Measurements from ENCODE around the gene WDFY3. TPM values are rescaled to one million over a fixed set of nuclear protein-coding genes. Genes with fewer than 3 reads are reported as not detected.

The WDFY3 gene
- total and polyA plus RNA-seq, 2 of the 4 experiments (the other 2 are of a cell fraction): 12.5 to 58.1 TPM

GRCh38 chr4:84924434-84924833, 42.1 kb downstream of the WDFY3 start:
- no peak overlapping the region for H2BK20ac ChIP-seq (ENCODE audit: low read depth, low read length)
- H3K36me3 ChIP-seq (ENCODE audit: control insufficient read depth, insufficient read depth, low read length): peaks cover 5% of the 10 kb centered on the region
- no peak overlapping the region for H3K9ac ChIP-seq (ENCODE audit: low read depth, low read length)
- H2AFZ ChIP-seq (replicated peaks; ENCODE audit: low read length, poor library complexity): no peak overlapping the region
- no peak overlapping the region for H3K56ac ChIP-seq (ENCODE audit: extremely low read depth, insufficient read depth, low read length)
- intact Hi-C loops (cut with micrococcal nuclease) (no loop called here), dilution Hi-C loops (cut with HindIII; ENCODE audit: low sequenced_read_pairs, unreplicated experiment) (no loop called here), in situ Hi-C loops (cut with MboI; ENCODE audit: low sequenced_read_pairs) (no loop called here)
- WGBS, 2 experiments (ENCODE audit: extremely low coverage in 2 of 2, insufficient read length in 1 of 2): no CpG with 5 or more reads among the region's 1 CpG
- ChIA-PET CTCF (no interaction called here), POLR2A (ENCODE audit: unreplicated experiment) (no interaction called here)
- H4K91ac ChIP-seq (ENCODE audit: insufficient read depth, low read depth, low read length): no peak overlapping the region
- H3K9me1 ChIP-seq (ENCODE audit: insufficient read depth, low read length): no peaks in the 10 kb centered on the region; the same call in 1 of the 2 replicates
- H4K5ac ChIP-seq (ENCODE audit: low read depth, low read length): no peak overlapping the region
- H4K20me1 ChIP-seq (ENCODE audit: insufficient read depth, low read length): no peaks in the 10 kb centered on the region; the same call in 1 of the 2 replicates
- no peak for DNase-seq
- H2BK120ac ChIP-seq (ENCODE audit: low read depth, low read length): no peak overlapping the region
- H3K27ac ChIP-seq (ENCODE audit: insufficient read depth, low read length): no peak overlapping the region
- no peak overlapping the region for H3K4me2 ChIP-seq (ENCODE audit: low read depth, low read length)
- no peaks in the 10 kb centered on the region for H3K9me3 ChIP-seq (ENCODE audit: control insufficient read depth, insufficient read depth, low read length)
- no peak overlapping the region for H2AK5ac ChIP-seq (ENCODE audit: low read depth, low read length)
- H3K23ac ChIP-seq (ENCODE audit: low read depth, low read length): no peak overlapping the region
- H3K4me1 ChIP-seq (ENCODE audit: control insufficient read depth, insufficient read depth, low read length): peaks cover 4% of the 10 kb centered on the region; the same call in 1 of the 2 replicates
- no TSS peak for BruUV-seq (replicated peaks)
- no peak overlapping the region for H2BK5ac ChIP-seq (ENCODE audit: low read depth, low read length, poor library complexity, severe bottlenecking)
- TF ChIP-seq MXI1 (IDR thresholded peaks at IDR 0.05; ENCODE audit: borderline replicate concordance, low read depth, low read length) (no peak), RCOR1 (IDR thresholded peaks at IDR 0.05; ENCODE audit: insufficient replicate concordance, low read length) (no peak), MAZ (IDR thresholded peaks at IDR 0.05; ENCODE audit: borderline replicate concordance, low read depth, low read length) (no peak)
- TF ChIP-seq, protein P1, sequence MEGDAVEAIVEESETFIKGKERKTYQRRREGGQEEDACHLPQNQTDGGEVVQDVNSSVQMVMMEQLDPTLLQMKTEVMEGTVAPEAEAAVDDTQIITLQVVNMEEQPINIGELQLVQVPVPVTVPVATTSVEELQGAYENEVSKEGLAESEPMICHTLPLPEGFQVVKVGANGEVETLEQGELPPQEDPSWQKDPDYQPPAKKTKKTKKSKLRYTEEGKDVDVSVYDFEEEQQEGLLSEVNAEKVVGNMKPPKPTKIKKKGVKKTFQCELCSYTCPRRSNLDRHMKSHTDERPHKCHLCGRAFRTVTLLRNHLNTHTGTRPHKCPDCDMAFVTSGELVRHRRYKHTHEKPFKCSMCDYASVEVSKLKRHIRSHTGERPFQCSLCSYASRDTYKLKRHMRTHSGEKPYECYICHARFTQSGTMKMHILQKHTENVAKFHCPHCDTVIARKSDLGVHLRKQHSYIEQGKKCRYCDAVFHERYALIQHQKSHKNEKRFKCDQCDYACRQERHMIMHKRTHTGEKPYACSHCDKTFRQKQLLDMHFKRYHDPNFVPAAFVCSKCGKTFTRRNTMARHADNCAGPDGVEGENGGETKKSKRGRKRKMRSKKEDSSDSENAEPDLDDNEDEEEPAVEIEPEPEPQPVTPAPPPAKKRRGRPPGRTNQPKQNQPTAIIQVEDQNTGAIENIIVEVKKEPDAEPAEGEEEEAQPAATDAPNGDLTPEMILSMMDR (conservative IDR thresholded peaks at IDR 0.05; ENCODE audit: low read depth, low read length): no peak
- TF ChIP-seq, protein P2, sequence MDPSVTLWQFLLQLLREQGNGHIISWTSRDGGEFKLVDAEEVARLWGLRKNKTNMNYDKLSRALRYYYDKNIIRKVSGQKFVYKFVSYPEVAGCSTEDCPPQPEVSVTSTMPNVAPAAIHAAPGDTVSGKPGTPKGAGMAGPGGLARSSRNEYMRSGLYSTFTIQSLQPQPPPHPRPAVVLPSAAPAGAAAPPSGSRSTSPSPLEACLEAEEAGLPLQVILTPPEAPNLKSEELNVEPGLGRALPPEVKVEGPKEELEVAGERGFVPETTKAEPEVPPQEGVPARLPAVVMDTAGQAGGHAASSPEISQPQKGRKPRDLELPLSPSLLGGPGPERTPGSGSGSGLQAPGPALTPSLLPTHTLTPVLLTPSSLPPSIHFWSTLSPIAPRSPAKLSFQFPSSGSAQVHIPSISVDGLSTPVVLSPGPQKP (IDR thresholded peaks at IDR 0.05; ENCODE audit: borderline replicate concordance, low read depth, low read length): no peak
- H2AK9ac ChIP-seq (replicated peaks; ENCODE audit: low read depth, low read length, poor library complexity): no peak overlapping the region
- no peak overlapping the region for H3K18ac ChIP-seq (ENCODE audit: low read depth, low read length)
- H3K79me1 ChIP-seq (ENCODE audit: low read depth in 1 of 2, low read length in 2 of 2): peaks cover 16 to 34% of the 10 kb centered on the region in 2 experiments
- H3K14ac ChIP-seq (replicated peaks; ENCODE audit: low read depth, low read length): no peak overlapping the region
- no peak overlapping the region for H2BK15ac ChIP-seq (ENCODE audit: low read depth, low read length)
- H3K27me3 ChIP-seq (ENCODE audit: control insufficient read depth, insufficient read depth, low read length): no peaks in the 10 kb centered on the region
- no peak overlapping the region for H4K8ac ChIP-seq (ENCODE audit: low read depth in 2 of 2, low read length in 2 of 2)
- no peak overlapping the region for H3K4ac ChIP-seq (ENCODE audit: low read depth, low read length)
- H3K4me3 ChIP-seq (ENCODE audit: insufficient read depth, low read depth, low read length): no peak overlapping the region
- no peak for ATAC-seq (ENCODE audit: low read depth)
